Parathyroid adenoma (tissue), 2 donors: Measurements from ENCODE around the gene ASCL2.
"Not testable (repeated sequence)": the region's sequence is repeated elsewhere in the genome, so short reads cannot be mapped to it uniquely, and the experiment has no call there.

Experiments
- H2AFZ ChIP-seq: fragments of 300-600 bp; sonication (generic); one replicate; pipeline ENCODE4 v1.7.0; 2017; ENCODE audit warnings: antibody characterized with exemption, mild to moderate bottlenecking
- H3K27ac ChIP-seq: fragments of 300-600 bp; sonication (generic); one replicate; pipeline ENCODE4 v1.7.0; 2017
- H3K27me3 ChIP-seq: fragments of 300-600 bp; sonication (generic); one replicate; pipeline ENCODE4 v1.7.0; 2017; ENCODE audit warnings: low read length; ENCODE audit not compliant: control insufficient read depth, insufficient read depth
- H3K36me3 ChIP-seq: fragments of 300-600 bp; sonication (generic); one replicate; pipeline ENCODE4 v1.7.0; 2017; ENCODE audit warnings: low read length; ENCODE audit not compliant: control insufficient read depth, insufficient read depth
- H3K4me1 ChIP-seq: fragments of 300-600 bp; sonication (generic); one replicate; pipeline ENCODE4 v1.7.0; 2017; ENCODE audit warnings: control low read depth
- H3K4me2 ChIP-seq: fragments of 300-600 bp; sonication (generic); one replicate; pipeline ENCODE4 v1.7.0; 2017; ENCODE audit warnings: low read length
- H3K4me3 ChIP-seq: fragments of 300-600 bp; sonication (generic); one replicate; pipeline ENCODE4 v1.7.0; 2017; ENCODE audit warnings: low read depth, low read length
- H3K79me2 ChIP-seq: fragments of 300-600 bp; sonication (generic); one replicate; pipeline ENCODE4 v1.7.0; 2017; ENCODE audit warnings: control low read depth
- H3K9ac ChIP-seq: fragments of 300-600 bp; sonication (generic); one replicate; pipeline ENCODE4 v1.7.0; 2017; ENCODE audit warnings: mild to moderate bottlenecking
- H3K9me3 ChIP-seq: fragments of 300-600 bp; sonication (generic); one replicate; pipeline ENCODE4 v1.7.0; 2017; ENCODE audit warnings: low read length; ENCODE audit not compliant: control insufficient read depth
- CTCF ChIP-seq: fragments of 300-600 bp; sonication (generic); IDR thresholded peaks from one replicate; pipeline ENCODE4 v1.7.0; 2017; ENCODE audit warnings: antibody characterized with exemption, mild to moderate bottlenecking
- donor health status: primary hyperparathyroidism.

The ASCL2 gene

GRCh38 chr11:2240834-2241233, 29.6 kb downstream of the ASCL2 start:
- Histone ChIP-seq H3K9ac (no peak overlapping the region), H3K36me3 (no peaks in the 10 kb centered on the region), H3K4me3 (no peak overlapping the region), H3K27ac (no peak overlapping the region), H3K4me2 (no peak overlapping the region), H3K79me2 (no peaks in the 10 kb centered on the region), H3K27me3 (no peaks in the 10 kb centered on the region), H3K4me1 (no peaks in the 10 kb centered on the region), H3K9me3 (no peaks in the 10 kb centered on the region), H2AFZ (no peak overlapping the region)
- TF ChIP-seq CTCF, result no peak

- Histone ChIP-seq H3K9ac (no peak overlapping the region), H3K27ac (no peak overlapping the region), H3K9me3 (no peaks in the 10 kb centered on the region), H3K4me3 (no peak overlapping the region), H3K4me1 (no peaks in the 10 kb centered on the region), H3K36me3 (no peaks in the 10 kb centered on the region), H3K4me2 (no peak overlapping the region), H3K79me2 (no peaks in the 10 kb centered on the region), H2AFZ (no peak overlapping the region), H3K27me3 (no peaks in the 10 kb centered on the region)
- TF ChIP-seq CTCF, result no peak
Observed at GRCh38 chr11:2237457-2238238, 32.7 kb downstream of the ASCL2 start.

- H3K27me3 ChIP-seq, H3K27ac ChIP-seq, H3K9me3 ChIP-seq, H3K79me2 ChIP-seq, H3K4me3 ChIP-seq, H2AFZ ChIP-seq, H3K9ac ChIP-seq, H3K36me3 ChIP-seq, H3K4me2 ChIP-seq, H3K4me1 ChIP-seq: not testable (repeated sequence)
Observed at GRCh38 chr11:2236381-2237134, 33.8 kb downstream of the ASCL2 start.

- Histone ChIP-seq H3K4me1 (no peaks in the 10 kb centered on the region), H3K27ac (no peak overlapping the region), H3K79me2 (no peaks in the 10 kb centered on the region), H2AFZ (no peak overlapping the region), H3K36me3 (no peaks in the 10 kb centered on the region), H3K4me3 (no peak overlapping the region), H3K9ac (no peak overlapping the region), H3K27me3 (no peaks in the 10 kb centered on the region), H3K4me2 (no peak overlapping the region), H3K9me3 (no peaks in the 10 kb centered on the region)
- TF ChIP-seq CTCF, result no peak
Observed at GRCh38 chr11:2235588-2236326, 34.6 kb downstream of the ASCL2 start.

GRCh38 chr11:2234963-2235362, 35.4 kb downstream of the ASCL2 start:
- Histone ChIP-seq H3K79me2 (no peaks in the 10 kb centered on the region), H3K36me3 (no peaks in the 10 kb centered on the region), H3K9me3 (no peaks in the 10 kb centered on the region), H3K9ac (no peak overlapping the region), H3K4me3 (no peak overlapping the region), H3K27ac (no peak overlapping the region), H3K4me1 (no peaks in the 10 kb centered on the region), H2AFZ (no peak overlapping the region), H3K4me2 (no peak overlapping the region), H3K27me3 (no peaks in the 10 kb centered on the region)
- no peak for TF ChIP-seq CTCF
